HCT116 (cell line): Measurements from ENCODE around the gene NDUFAF2. TPM values are rescaled to one million over a fixed set of nuclear protein-coding genes. Genes with fewer than 3 reads are reported as not detected.

ENCODE experiments used
- ATAC-seq: fragments of 200-7000 bp; cut with Tn5 transposase; 2 replicates; pipeline ENCODE4 v1.9.1; 2020; ENCODE audit warnings: mild to moderate bottlenecking, moderate library complexity
- BruUV-seq: library from RNA; stranded (reverse); fragments of 400-500 nt; replicated peaks from 2 replicates; lab custom pipeline; 2021; lab: Mats Ljungman, UMichigan
- CTCF ChIA-PET: fragments of 300-600 bp; sonication (Branson Sonifier 250); formaldehyde crosslinking; loops from one replicate; lab custom pipeline; 2021; ENCODE audit warnings: antibody characterized with exemption; lab: Charles Lee
- POLR2A ChIA-PET: fragments of 300-600, 350-600 bp; sonication (Branson Sonifier 250); formaldehyde crosslinking; loops from one replicate; lab custom pipeline; 2021; ENCODE audit warnings: antibody characterized with exemption; lab: Charles Lee
- RAD21 ChIA-PET, 2 experiments: fragments of 300-600 bp; sonication (Branson Sonifier 250); formaldehyde crosslinking; loops; one replicate each; lab custom pipeline; 2023; ENCODE audit warnings: low total read pairs in 2 of 2; ENCODE audit not compliant: uncharacterized antibody in 2 of 2, unreplicated experiment in 2 of 2, low non-redundant PET in 1 of 2; lab: Charles Lee
- DNase-seq: peaks from one replicate; pipeline ENCODE4 v3.0.0-alpha.2; 2010; ENCODE audit warnings: low read depth, low spot score
- H2AFZ ChIP-seq: fragments of 200-600 bp; shearing (Covaris generic), sonication (generic); 2 replicates; pipeline ENCODE4 v1.6.1; 2017; ENCODE audit warnings: low read depth, mixed run types, mixed read lengths, antibody characterized with exemption, low read length; ENCODE audit not compliant: poor library complexity, severe bottlenecking
- H3K27ac ChIP-seq: 2 replicates; pipeline ENCODE4 v1.5.1; 2012; ENCODE audit warnings: low read depth, low read length
- H3K27me3 ChIP-seq: fragments of 200-600 bp; sonication (generic); 2 replicates; pipeline ENCODE4 v1.6.1; 2016; ENCODE audit warnings: mixed run types, low read length, mixed read lengths; ENCODE audit not compliant: insufficient read depth
- H3K36me3 ChIP-seq, 2 experiments: fragments of 200-500 bp in 1 of 2; fragments of 200-600 bp in 1 of 2; sonication (Bioruptor generic) in 1 of 2; sonication (generic) in 1 of 2; 2 replicates each; pipeline versions ENCODE4 v1.5.1 to v1.6.1; 2014 to 2016; ENCODE audit warnings: low read length in 2 of 2, inconsistent platforms in 1 of 2, mixed read lengths in 1 of 2, mixed run types in 1 of 2; ENCODE audit not compliant: insufficient read depth in 2 of 2, control insufficient read depth in 1 of 2
- H3K4me1 ChIP-seq, 2 experiments: fragments of 200-600 bp in 1 of 2; sonication (generic) in 1 of 2; 2 replicates each; pipeline versions ENCODE4 v1.5.1 to v1.6.1; 2012 to 2017; ENCODE audit warnings: low read length in 2 of 2, inconsistent platforms in 1 of 2, mild to moderate bottlenecking in 1 of 2, mixed read lengths in 1 of 2, mixed run types in 1 of 2, moderate library complexity in 1 of 2; ENCODE audit not compliant: insufficient read depth in 2 of 2, control insufficient read depth in 1 of 2
- H3K4me2 ChIP-seq: fragments of 200-600 bp; sonication (generic); 2 replicates; pipeline ENCODE4 v1.6.1; 2017; ENCODE audit warnings: mixed run types, low read length, mixed read lengths
- H3K4me3 ChIP-seq, 2 experiments: fragments of 200-600 bp in 1 of 2; sonication (generic) in 1 of 2; replicated peaks in 1 of 2; 2 replicates each; pipeline ENCODE4 v1.5.1; 2011 to 2016; ENCODE audit warnings: low read length in 2 of 2, control low read depth in 1 of 2, low read depth in 1 of 2, mild to moderate bottlenecking in 1 of 2, mixed read lengths in 1 of 2, mixed run types in 1 of 2
- H3K79me2 ChIP-seq: fragments of 200-600 bp; sonication (generic); 2 replicates; pipeline ENCODE4 v1.6.1; 2017; ENCODE audit warnings: mild to moderate bottlenecking, mixed run types, low read length, moderate library complexity, mixed read lengths; ENCODE audit not compliant: insufficient read depth
- H3K9ac ChIP-seq: fragments of 200-600 bp; sonication (generic); 2 replicates; pipeline ENCODE4 v1.6.1; 2016; ENCODE audit warnings: low read length, mixed read lengths
- H3K9me2 ChIP-seq: fragments of 200-600 bp; sonication (generic), shearing (Covaris generic); 2 replicates; pipeline ENCODE4 v1.6.1; 2017; ENCODE audit warnings: mixed run types, mild to moderate bottlenecking, moderate library complexity; ENCODE audit not compliant: insufficient read depth
- H3K9me3 ChIP-seq, 2 experiments: fragments of 200-500 bp in 1 of 2; fragments of 200-600 bp in 1 of 2; sonication (Bioruptor generic) in 1 of 2; sonication (generic) in 1 of 2; 2 replicates each; pipeline ENCODE4 v1.6.1; 2014 to 2017; ENCODE audit warnings: low read length in 2 of 2, mixed read lengths in 2 of 2, inconsistent platforms in 1 of 2, low read depth in 1 of 2, mild to moderate bottlenecking in 1 of 2, mixed run types in 1 of 2, moderate library complexity in 1 of 2; ENCODE audit not compliant: control insufficient read depth in 1 of 2, insufficient read depth in 1 of 2
- H4K20me1 ChIP-seq: fragments of 200-600 bp; sonication (generic), shearing (Covaris generic); 2 replicates; pipeline ENCODE4 v1.6.1; 2017; ENCODE audit warnings: mixed run types, mild to moderate bottlenecking, moderate library complexity; ENCODE audit not compliant: insufficient read depth
- EGR1 ChIP-seq: IDR thresholded peaks from 2 replicates; pipeline ENCODE4 v1.6.1; 2012; ENCODE audit warnings: low read depth
- ELF1 ChIP-seq: IDR thresholded peaks from 2 replicates; pipeline ENCODE4 v1.6.1; 2012; ENCODE audit warnings: low read depth, borderline replicate concordance
- FOSL1 ChIP-seq: IDR thresholded peaks from 2 replicates; pipeline ENCODE4 v1.6.1; 2012; ENCODE audit warnings: low read depth
- JUND ChIP-seq: IDR thresholded peaks from 2 replicates; pipeline ENCODE4 v1.6.1; 2012
- YY1 ChIP-seq: IDR thresholded peaks from 2 replicates; pipeline ENCODE4 v1.6.1; 2011; ENCODE audit warnings: low read length, low read depth, moderate library complexity, mild to moderate bottlenecking; ENCODE audit not compliant: insufficient replicate concordance; ENCODE audit errors: extremely low read depth
- ZNF274 ChIP-seq: fragments of 200-500 bp; sonication (Bioruptor generic); IDR thresholded peaks from 2 replicates; pipeline ENCODE4 v1.6.1; 2014; ENCODE audit warnings: mild to moderate bottlenecking, low read depth, low read length, inconsistent platforms
- intact Hi-C: fragments of 100-400 bp; cut with micrococcal nuclease; formaldehyde crosslinking; loops from 2 replicates; pipeline ENCODE4 v1.10.0; 2022
- total RNA-seq: library from RNA; stranded (reverse); gene quantifications from one replicate; pipeline ENCODE4 v1.2.1, GENCODE V29; 2021; ENCODE audit not compliant: unreplicated experiment
- TF ChIP-seq, protein P1 (sequence below): IDR thresholded peaks from 2 replicates; pipeline ENCODE4 v1.6.1; 2011; ENCODE audit warnings: mild to moderate bottlenecking, low read length, moderate library complexity; ENCODE audit not compliant: insufficient replicate concordance; ENCODE audit errors: extremely low read depth
- TF ChIP-seq, protein P2 (sequence below), 3 experiments: fragments of 200-600 bp in 1 of 3; sonication (generic) in 1 of 3; IDR thresholded peaks in 2 of 3; conservative IDR thresholded peaks in 1 of 3; 2 replicates each; pipeline ENCODE4 v1.5.1; 2012 to 2017; ENCODE audit warnings: low read depth in 2 of 3, low read length in 2 of 3, antibody characterized with exemption in 1 of 3, borderline replicate concordance in 1 of 3, control low read depth in 1 of 3, mild to moderate bottlenecking in 1 of 3, mixed read lengths in 1 of 3, mixed run types in 1 of 3, moderate library complexity in 1 of 3; ENCODE audit not compliant: insufficient read depth in 1 of 3

NDUFAF2 gene
- total RNA-seq, 1 experiment from 2014 or later: 36.9 TPM

DNA sequence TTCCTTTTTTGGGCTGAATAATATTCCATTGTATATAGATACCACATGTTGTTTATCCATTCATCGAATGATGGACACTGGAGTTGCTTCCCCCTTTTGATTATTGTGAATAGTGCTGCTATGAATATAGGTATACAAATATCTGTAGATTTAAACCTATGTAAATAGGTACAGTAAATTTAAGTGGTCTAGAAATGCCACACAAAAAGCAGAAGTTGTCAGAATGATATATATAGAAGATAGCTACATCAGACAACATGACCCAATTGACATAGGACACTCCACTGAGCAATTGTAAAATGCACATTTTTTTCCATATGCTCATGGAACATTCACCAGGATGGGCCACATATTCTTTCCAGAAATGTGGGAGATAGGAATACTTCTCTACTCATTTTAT lies 139.7 kb downstream of the NDUFAF2 start:
- Histone ChIP-seq H3K4me1 (no peaks in the 10 kb centered on the region), H3K9ac (no peak overlapping the region), H3K9me3 (no peaks in the 10 kb centered on the region), H3K27ac (no peak overlapping the region), H3K4me3 (no peak overlapping the region), H3K9me2 (no peaks in the 10 kb centered on the region), H3K27me3 (no peaks in the 10 kb centered on the region), H3K36me3 (no peaks in the 10 kb centered on the region), H3K4me2 (no peak overlapping the region), H3K79me2 (no peaks in the 10 kb centered on the region), H2AFZ (no peak overlapping the region), H4K20me1 (no peaks in the 10 kb centered on the region)
- ATAC-seq (no peak), DNase-seq (no peak)
- no TSS peak for BruUV-seq
- intact Hi-C loops: no loop called here
- RAD21 ChIA-PET: no interaction called here
- TF ChIP-seq JUND: no peak
- TF ChIP-seq ELF1: no peak
- TF ChIP-seq ZNF274: no peak
- no peak for TF ChIP-seq FOSL1
- TF ChIP-seq, protein P1, sequence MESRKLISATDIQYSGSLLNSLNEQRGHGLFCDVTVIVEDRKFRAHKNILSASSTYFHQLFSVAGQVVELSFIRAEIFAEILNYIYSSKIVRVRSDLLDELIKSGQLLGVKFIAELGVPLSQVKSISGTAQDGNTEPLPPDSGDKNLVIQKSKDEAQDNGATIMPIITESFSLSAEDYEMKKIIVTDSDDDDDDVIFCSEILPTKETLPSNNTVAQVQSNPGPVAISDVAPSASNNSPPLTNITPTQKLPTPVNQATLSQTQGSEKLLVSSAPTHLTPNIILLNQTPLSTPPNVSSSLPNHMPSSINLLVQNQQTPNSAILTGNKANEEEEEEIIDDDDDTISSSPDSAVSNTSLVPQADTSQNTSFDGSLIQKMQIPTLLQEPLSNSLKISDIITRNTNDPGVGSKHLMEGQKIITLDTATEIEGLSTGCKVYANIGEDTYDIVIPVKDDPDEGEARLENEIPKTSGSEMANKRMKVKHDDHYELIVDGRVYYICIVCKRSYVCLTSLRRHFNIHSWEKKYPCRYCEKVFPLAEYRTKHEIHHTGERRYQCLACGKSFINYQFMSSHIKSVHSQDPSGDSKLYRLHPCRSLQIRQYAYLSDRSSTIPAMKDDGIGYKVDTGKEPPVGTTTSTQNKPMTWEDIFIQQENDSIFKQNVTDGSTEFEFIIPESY: no peak
- no peak for TF ChIP-seq YY1
- TF ChIP-seq EGR1: no peak
- TF ChIP-seq, protein P2, sequence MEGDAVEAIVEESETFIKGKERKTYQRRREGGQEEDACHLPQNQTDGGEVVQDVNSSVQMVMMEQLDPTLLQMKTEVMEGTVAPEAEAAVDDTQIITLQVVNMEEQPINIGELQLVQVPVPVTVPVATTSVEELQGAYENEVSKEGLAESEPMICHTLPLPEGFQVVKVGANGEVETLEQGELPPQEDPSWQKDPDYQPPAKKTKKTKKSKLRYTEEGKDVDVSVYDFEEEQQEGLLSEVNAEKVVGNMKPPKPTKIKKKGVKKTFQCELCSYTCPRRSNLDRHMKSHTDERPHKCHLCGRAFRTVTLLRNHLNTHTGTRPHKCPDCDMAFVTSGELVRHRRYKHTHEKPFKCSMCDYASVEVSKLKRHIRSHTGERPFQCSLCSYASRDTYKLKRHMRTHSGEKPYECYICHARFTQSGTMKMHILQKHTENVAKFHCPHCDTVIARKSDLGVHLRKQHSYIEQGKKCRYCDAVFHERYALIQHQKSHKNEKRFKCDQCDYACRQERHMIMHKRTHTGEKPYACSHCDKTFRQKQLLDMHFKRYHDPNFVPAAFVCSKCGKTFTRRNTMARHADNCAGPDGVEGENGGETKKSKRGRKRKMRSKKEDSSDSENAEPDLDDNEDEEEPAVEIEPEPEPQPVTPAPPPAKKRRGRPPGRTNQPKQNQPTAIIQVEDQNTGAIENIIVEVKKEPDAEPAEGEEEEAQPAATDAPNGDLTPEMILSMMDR (IDR thresholded peaks at IDR 0.05 in 2 of 3, conservative IDR thresholded peaks at IDR 0.05 in 1 of 3; ENCODE audit: borderline replicate concordance in 1 of 3, insufficient read depth in 1 of 3, low read depth in 2 of 3, low read length in 2 of 3): no peak
- CTCF ChIA-PET: no interaction called here
- POLR2A ChIA-PET: no interaction called here
